Retinal pigment epithelial cell (primary cell): ENCODE measurements around the gene HPCA.

Experiments
- DNase-seq: peaks from one replicate; pipeline ENCODE4 v3.0.0-alpha.2; 2010; ENCODE audit warnings: low read depth
- H3K4me3 ChIP-seq: 2 replicates; pipeline ENCODE4 v1.5.1; 2011; ENCODE audit warnings: mild to moderate bottlenecking, low read length, control low read depth, moderate library complexity
- TF ChIP-seq, protein P1 (sequence below): conservative IDR thresholded peaks from 2 replicates; pipeline ENCODE4 v1.5.1; 2011; ENCODE audit warnings: low read depth, low read length, control low read depth, inconsistent platforms

The HPCA gene

DNA sequence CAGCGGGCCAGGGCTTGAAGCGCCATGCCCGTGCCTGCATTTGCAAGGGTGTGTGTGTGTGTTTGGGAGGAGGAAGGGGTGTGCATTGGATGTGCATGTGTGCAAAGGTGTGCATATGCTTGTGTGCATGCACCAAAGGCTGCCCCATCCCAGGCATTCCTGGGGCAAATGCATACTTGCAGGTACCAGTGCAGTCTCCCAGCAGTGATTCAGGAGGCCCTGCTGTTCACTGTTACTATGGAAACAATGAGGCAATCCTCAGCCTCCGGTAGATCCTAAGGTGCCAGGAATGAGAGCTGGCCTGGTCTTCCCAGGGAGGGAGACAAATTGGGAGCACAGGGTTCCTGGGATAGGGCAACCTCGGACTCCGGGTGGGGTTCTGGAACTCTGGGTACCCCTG lies 8.1 kb upstream of the HPCA start:
- DNase-seq, result no peak
- TF ChIP-seq, protein P1, sequence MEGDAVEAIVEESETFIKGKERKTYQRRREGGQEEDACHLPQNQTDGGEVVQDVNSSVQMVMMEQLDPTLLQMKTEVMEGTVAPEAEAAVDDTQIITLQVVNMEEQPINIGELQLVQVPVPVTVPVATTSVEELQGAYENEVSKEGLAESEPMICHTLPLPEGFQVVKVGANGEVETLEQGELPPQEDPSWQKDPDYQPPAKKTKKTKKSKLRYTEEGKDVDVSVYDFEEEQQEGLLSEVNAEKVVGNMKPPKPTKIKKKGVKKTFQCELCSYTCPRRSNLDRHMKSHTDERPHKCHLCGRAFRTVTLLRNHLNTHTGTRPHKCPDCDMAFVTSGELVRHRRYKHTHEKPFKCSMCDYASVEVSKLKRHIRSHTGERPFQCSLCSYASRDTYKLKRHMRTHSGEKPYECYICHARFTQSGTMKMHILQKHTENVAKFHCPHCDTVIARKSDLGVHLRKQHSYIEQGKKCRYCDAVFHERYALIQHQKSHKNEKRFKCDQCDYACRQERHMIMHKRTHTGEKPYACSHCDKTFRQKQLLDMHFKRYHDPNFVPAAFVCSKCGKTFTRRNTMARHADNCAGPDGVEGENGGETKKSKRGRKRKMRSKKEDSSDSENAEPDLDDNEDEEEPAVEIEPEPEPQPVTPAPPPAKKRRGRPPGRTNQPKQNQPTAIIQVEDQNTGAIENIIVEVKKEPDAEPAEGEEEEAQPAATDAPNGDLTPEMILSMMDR, result no peak
- H3K4me3 ChIP-seq, result no peak overlapping the region

DNA sequence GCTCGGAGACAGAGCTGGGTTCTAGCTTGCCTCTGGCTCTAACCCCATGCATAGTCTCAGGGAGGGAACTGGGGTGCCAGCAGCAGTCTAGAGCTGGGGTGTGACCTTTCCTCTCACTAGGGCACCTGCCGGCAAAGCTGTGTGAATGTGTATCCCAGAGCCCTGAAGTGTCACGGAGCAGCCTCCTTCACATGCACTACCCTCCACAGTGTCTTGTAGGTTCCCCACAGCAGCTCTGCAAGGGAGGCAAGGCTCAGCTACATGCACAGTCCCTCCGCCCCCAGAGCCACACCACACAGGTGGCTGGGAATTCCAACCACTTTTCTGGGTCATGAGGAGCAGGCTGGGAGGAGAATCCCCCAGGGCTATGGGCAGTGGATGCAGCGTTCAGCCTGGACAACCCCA lies 7.7 kb upstream of the HPCA start:
- no peak for DNase-seq
- TF ChIP-seq, protein P1, result no peak
- no peak overlapping the region for H3K4me3 ChIP-seq

DNA sequence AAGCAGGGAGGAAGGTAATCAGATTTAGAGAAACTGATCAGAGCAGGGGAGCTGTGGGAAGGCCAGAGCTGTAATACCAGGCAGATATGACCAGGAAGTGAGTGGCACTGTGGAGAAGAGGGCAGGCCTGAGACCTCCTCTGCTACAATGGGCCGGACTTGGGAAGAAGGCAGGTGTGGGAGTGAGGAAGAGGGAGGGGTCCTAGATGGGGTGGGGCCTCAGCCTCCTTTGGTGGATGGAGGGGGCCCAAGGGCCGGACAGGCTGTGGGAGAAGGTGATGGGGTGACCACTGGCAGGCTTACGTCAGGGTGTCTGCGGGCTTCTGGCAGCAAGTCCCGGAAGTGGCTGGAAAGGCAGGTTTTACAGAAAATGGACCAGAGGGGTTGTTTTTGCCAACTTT lies 5.0 kb upstream of the HPCA start:
- TF ChIP-seq, protein P1, result no peak
- DNase-seq, result no peak
- H3K4me3 ChIP-seq, result no peak overlapping the region

DNA sequence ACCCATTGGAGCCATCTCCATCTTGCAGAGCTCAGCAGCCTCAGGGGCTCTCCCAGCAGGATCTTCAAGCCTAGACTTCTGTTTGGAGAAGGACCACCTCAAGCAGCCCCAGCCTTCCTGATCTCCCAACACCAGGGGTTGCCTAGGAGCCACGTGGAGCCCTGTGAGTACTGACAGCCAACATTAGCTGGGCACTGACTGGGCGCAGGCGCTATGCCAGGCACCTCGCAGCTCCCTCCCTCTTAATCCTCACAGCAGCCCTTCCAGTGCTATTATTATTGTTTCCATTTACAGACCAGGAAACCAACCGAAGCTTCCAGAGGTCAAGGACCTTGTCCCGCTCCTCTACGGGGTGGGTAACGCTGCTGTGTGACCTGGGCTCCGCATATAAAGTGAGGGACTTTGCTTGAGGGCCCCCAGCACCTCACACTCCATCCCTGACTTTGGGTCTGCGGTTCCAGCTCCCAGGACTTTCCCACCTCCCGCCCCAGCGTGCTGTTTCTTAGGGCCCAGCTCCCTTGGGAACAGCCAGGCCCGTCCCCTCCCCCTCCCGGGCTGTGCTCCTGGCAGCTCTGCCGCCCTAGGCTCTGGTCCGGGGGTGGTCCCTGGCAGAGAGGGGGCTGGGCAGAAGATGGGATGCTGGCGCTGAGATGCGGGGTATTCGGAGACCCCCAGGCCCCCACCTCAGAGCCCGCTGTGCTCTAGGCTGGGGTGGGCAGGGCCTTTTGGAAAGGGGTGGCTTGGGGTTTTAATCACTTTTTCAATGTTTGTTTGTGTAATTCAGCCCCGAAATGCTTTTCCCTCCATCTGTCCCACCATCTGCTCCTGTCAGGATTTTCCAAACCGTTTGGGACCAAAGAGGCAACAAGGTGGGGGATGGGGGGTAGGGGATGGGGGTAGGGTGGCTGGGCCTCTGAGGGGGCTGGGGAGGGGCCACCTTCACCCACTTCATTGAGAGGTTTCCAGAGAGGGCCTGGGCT lies 4.1 kb upstream of the HPCA start:
- TF ChIP-seq, protein P1, result no peak
- DNase-seq, result no peak
- H3K4me3 ChIP-seq, result no peak overlapping the region

DNA sequence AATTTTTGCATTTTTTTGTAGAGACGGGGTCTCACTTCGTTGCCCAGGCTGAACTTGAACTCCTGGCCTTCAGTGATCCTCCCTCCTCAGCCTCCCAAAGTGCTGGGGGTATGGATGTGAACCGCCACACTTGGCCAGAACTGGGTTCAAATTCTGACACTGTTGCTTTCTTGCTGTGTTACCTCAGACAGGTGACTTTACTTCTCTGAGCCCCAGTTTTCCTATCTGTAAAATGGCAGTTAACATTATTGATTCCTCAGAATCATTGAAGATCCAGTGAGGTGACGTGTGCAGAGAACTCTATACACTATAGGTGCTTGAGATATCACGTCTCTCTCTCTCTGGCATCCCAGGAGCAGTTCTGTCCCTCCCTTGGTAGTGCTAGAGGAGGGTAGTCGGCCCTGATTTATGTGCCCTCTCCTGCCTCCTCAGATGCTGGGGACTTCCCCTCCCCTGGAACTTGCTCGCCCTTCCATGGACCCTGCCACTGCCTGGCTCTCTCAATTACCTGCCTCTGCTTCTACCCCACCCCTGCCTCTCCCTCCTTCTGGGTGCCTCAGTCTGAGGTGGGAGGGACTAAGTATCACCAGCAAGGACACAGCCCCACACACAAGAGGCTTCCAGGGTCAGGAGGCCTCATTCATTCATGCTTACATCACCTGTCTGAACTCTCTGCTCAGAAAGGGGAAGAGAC lies 2.8 kb upstream of the HPCA start:
- H3K4me3 ChIP-seq, result no peak overlapping the region
- TF ChIP-seq, protein P1, result no peak

DNA sequence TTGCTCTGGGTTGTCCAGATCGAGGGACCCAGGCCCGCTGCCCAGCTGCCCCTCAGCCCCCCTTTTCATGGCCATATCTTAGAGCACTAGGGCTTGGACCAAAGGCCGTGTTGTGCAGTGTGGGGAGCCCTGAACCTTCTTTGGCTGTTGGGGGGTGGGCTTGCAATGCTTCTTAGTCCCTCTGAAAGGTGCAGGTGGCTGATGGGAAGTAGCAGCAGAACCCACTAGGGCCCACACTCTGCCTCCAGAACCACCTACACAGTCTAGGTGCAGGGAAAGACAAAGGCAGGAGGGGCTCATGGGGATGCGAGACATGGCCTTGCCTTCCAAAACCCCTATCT lies 2.3 kb upstream of the HPCA start:
- TF ChIP-seq, protein P1, result no peak
- no peak overlapping the region for H3K4me3 ChIP-seq
- no peak for DNase-seq

More for the DNA sequence above, 2.8 kb upstream of the HPCA start:
- no peak for DNase-seq
